Measurements from ENCODE around the gene GDPD4. TPM values are rescaled to one million over a fixed set of nuclear protein-coding genes. Genes with fewer than 3 reads are reported as not detected.

GDPD4 gene
- total and polyA plus RNA-seq, 9 of the 15 experiments (the other 6 are each of a cell fraction or from before 2014, with no cell fraction given): 0.40 TPM; not detected in 8

DNA sequence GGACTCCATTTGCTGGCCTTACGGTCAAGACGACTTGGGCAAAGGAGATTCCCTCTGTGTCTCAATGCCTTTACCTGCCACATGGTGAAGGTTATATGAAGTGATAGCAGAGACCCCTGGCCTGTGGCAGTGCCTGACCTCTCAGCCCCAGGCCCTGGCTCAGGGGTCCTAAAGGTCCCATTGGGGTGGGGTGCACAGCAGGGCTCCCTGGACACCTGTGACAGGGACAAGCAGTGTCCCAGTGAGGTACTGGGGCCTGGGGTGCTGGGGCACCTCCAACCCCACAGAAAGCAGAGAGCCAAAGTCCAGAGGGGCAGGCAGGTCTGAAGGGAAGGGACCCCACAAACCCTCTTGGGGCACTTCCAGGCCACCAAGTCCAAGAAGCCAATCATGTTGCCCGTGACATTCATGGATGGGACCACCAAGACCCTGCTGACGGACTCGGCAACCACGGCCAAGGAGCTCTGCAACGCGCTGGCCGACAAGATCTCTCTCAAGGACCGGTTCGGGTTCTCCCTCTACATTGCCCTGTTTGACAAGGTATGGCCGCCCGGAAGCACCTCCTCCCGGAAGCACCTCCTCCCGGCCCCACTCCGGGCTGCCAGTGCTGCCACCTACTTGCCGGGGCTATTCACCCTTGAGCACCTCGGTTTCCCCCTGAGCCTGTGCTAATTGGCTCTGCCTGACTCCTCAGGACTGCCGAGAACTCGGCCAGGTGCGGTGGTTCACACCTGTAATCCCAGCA is 111.0 kb downstream of the GDPD4 start:
- H2AFZ ChIP-seq (ENCODE audit: low read depth, low read length): no peak overlapping the region
- POLR2A ChIA-PET: interaction anchor here (0.8 kb wide), 1 partner anchor 531 kb away, joined by 3 read pairs; no protein-coding TSS in a partner anchor
- no peaks in the 10 kb centered on the region for H3K9me1 ChIP-seq (ENCODE audit: control insufficient read depth, insufficient read depth, low read length)
- peak overlapping the region; percentile 91; the same call in 1 of the 2 replicates for H3K4me2 ChIP-seq (ENCODE audit: insufficient read depth, low read length)
- H3K79me2 ChIP-seq (ENCODE audit: control insufficient read depth, insufficient read depth, low read length): no peaks in the 10 kb centered on the region
- no peak overlapping the region for H3K4me3 ChIP-seq
- H3K27ac ChIP-seq (ENCODE audit: extremely low read depth, low read depth, low read length): no peak overlapping the region
- H3K27me3 ChIP-seq (ENCODE audit: control insufficient read depth in 2 of 2, insufficient read depth in 2 of 2, low read length in 2 of 2): peaks cover 0 to 49% of the 10 kb centered on the region in 2 experiments; a peak in 2 of 5 replicates
- no TSS peak for BruUV-seq (replicated peaks)
- in situ Hi-C loops (cut with MboI): loop anchor here (10.0 kb wide), 1 partner anchor 354 kb away; no protein-coding TSS in a partner anchor
- CTCF ChIA-PET (ENCODE audit: low intra/inter-chr PET ratio): interaction anchor here (1.2 to 1.8 kb wide), 2 partner anchors 198 to 358 kb away, joined by 5 to 13 read pairs; no protein-coding TSS in a partner anchor
- intact Hi-C loops (cut with micrococcal nuclease): loop anchor here (10.0 kb wide), 1 partner anchor 184 kb away; no protein-coding TSS in a partner anchor
- no peaks in the 10 kb centered on the region for H3K36me3 ChIP-seq (ENCODE audit: control insufficient read depth, insufficient read depth, low read length)
- DNase-seq (ENCODE audit: extremely low read depth in 1 of 4, low spot score in 3 of 4): peak in 2 of 4 experiments; percentile 28 to 41
- peaks cover 4 to 29% of the 10 kb centered on the region in 2 experiments; a peak in 3 of 5 replicates for H3K4me1 ChIP-seq (replicated peaks in 1 of 2; ENCODE audit: control insufficient read depth in 2 of 2, insufficient read depth in 2 of 2, low read length in 2 of 2)
- no peak for FAIRE-seq
- WGBS (ENCODE audit: insufficient coverage, low coverage, missing lambda C conversion rate): 25% methylated on average over 19 of the region's 21 CpGs
- no peaks in the 10 kb centered on the region for H4K20me1 ChIP-seq (replicated peaks; ENCODE audit: control insufficient read depth, insufficient read depth, low read length)
- ATAC-seq: no peak
- H3K9me3 ChIP-seq (replicated peaks; ENCODE audit: control insufficient read depth, insufficient read depth, low read depth, low read length): no peaks in the 10 kb centered on the region
- H3K9ac ChIP-seq (ENCODE audit: insufficient read depth in 1 of 2, low read depth in 2 of 2, low read length in 2 of 2): no peak overlapping the region
- TF ChIP-seq CTCF (IDR thresholded peaks at IDR 0.05 in 2 of 3, conservative IDR thresholded peaks at IDR 0.05 in 1 of 3; ENCODE audit: insufficient read depth in 2 of 3, low read depth in 1 of 3, low read length in 3 of 3) (0 out of 6 replicates have a peak, but pooled peaks of 1 of the 3 experiments have one; percentile 17), ZNF12 (CRISPR knock-in tag; IDR thresholded peaks at IDR 0.05) (no peak)
